GM10266 (cell line): Measurements from ENCODE around the gene PFDN4.

ENCODE experiments used
- DNase-seq: peaks from one replicate; pipeline ENCODE4 v3.0.0; 2012; ENCODE audit errors: extremely low spot score
- CTCF ChIP-seq: IDR thresholded peaks from 2 replicates; pipeline ENCODE4 v1.5.1; 2012; ENCODE audit warnings: mild to moderate bottlenecking, low read depth; ENCODE audit not compliant: control insufficient read depth, insufficient read depth; ENCODE audit errors: missing control alignments

The PFDN4 gene

GRCh38 chr20:54195483-54196472 is 12.1 kb upstream of the PFDN4 start:
- TF ChIP-seq CTCF: no peak
- DNase-seq: no peak

- no peak for DNase-seq
- peak; percentile 26 for TF ChIP-seq CTCF
These were observed 10.0 kb upstream of the PFDN4 start for GRCh38 chr20:54197621-54198604.

GRCh38 chr20:54199283-54199682 is 8.6 kb upstream of the PFDN4 start:
- TF ChIP-seq CTCF: no peak
- no peak for DNase-seq

GRCh38 chr20:54199721-54200176 is 8.1 kb upstream of the PFDN4 start:
- peak; percentile 91 for TF ChIP-seq CTCF
- peak; percentile 62 for DNase-seq

GRCh38 chr20:54200487-54201267 is 7.2 kb upstream of the PFDN4 start:
- no peak for TF ChIP-seq CTCF
- DNase-seq: no peak

- DNase-seq: no peak
These were observed 6.5 kb upstream of the PFDN4 start for GRCh38 chr20:54201268-54201846.

More at GRCh38 chr20:54201268-54201846, 6.5 kb upstream of the PFDN4 start:
- no peak for TF ChIP-seq CTCF
